Caco-2 (cell line): ENCODE measurements around the gene DCP2. TPM values are rescaled to one million over a fixed set of nuclear protein-coding genes. Genes with fewer than 3 reads are reported as not detected.

Source experiments
- BruUV-seq: library from RNA; stranded (reverse); fragments of 400-500 nt; replicated peaks from 2 replicates; lab custom pipeline; 2021; lab: Mats Ljungman, UMichigan
- CTCF ChIA-PET: fragments of 300-600 bp; sonication (Branson Sonifier 250); formaldehyde crosslinking; loops from one replicate; lab custom pipeline; 2022; ENCODE audit warnings: antibody characterized with exemption; lab: Charles Lee
- POLR2A ChIA-PET: fragments of 300-600 bp; sonication (Branson Sonifier 250); formaldehyde crosslinking; loops from one replicate; lab custom pipeline; 2022; ENCODE audit warnings: antibody characterized with exemption; lab: Charles Lee
- DNase-seq, 2 experiments: peaks; one replicate each; pipeline versions ENCODE4 v3.0.0 to v3.0.0-alpha.2; 2020 to 2022
- H3K27me3 ChIP-seq: replicated peaks from 2 replicates; pipeline ENCODE4 v1.6.0; 2011; ENCODE audit warnings: low read length; ENCODE audit not compliant: control insufficient read depth, insufficient read depth
- H3K36me3 ChIP-seq: 2 replicates; pipeline ENCODE4 v1.5.1; 2011; ENCODE audit warnings: low read length; ENCODE audit not compliant: control insufficient read depth, insufficient read depth
- H3K4me1 ChIP-seq: fragments of 250-450 bp; sonication (Bioruptor Pico); 2 replicates; pipeline ENCODE4 v1.5.1; 2020; ENCODE audit warnings: mild to moderate bottlenecking
- H3K4me3 ChIP-seq: 2 replicates; pipeline ENCODE4 v1.5.1; 2011; ENCODE audit warnings: low read depth, mild to moderate bottlenecking, control low read depth, low read length
- H3K9me3 ChIP-seq: fragments of 250-450 bp; sonication (Bioruptor Pico); 2 replicates; pipeline ENCODE4 v1.5.1; 2020; ENCODE audit warnings: mild to moderate bottlenecking, moderate library complexity
- H3K27ac Mint-ChIP-seq: one replicate; pipeline ENCODE4 v1.8.0; 2022; ENCODE audit warnings: mixed read lengths; ENCODE audit not compliant: unreplicated experiment
- H3K27me3 Mint-ChIP-seq: one replicate; pipeline ENCODE4 v1.8.0; 2022; ENCODE audit warnings: mixed read lengths; ENCODE audit not compliant: insufficient read depth, unreplicated experiment
- H3K36me3 Mint-ChIP-seq: one replicate; pipeline ENCODE4 v1.8.0; 2022; ENCODE audit warnings: mild to moderate bottlenecking, mixed read lengths; ENCODE audit not compliant: insufficient read depth, unreplicated experiment
- H3K4me1 Mint-ChIP-seq: one replicate; pipeline ENCODE4 v1.8.0; 2022; ENCODE audit warnings: low read depth, mixed read lengths; ENCODE audit not compliant: unreplicated experiment
- H3K4me3 Mint-ChIP-seq: one replicate; pipeline ENCODE4 v1.8.0; 2022; ENCODE audit warnings: mild to moderate bottlenecking, moderate library complexity, mixed read lengths; ENCODE audit not compliant: unreplicated experiment
- H3K9me3 Mint-ChIP-seq: one replicate; pipeline ENCODE4 v1.8.0; 2022; ENCODE audit warnings: mixed read lengths; ENCODE audit not compliant: unreplicated experiment
- CTCF ChIP-seq, 2 experiments: fragments of 200-600 bp in 1 of 2; IDR thresholded peaks; 1 replicate in 1 of 2; 2 replicates in 1 of 2; pipeline versions ENCODE4 v1.5.1 to v1.8.0; 2011 to 2022; ENCODE audit warnings: antibody characterized with exemption in 1 of 2, control low read depth in 1 of 2, inconsistent platforms in 1 of 2, low read depth in 1 of 2, low read length in 1 of 2, mild to moderate bottlenecking in 1 of 2, moderate library complexity in 1 of 2; ENCODE audit not compliant: insufficient read depth in 1 of 2, severe bottlenecking in 1 of 2, unreplicated experiment in 1 of 2
- intact Hi-C: fragments of 100-400 bp; cut with micrococcal nuclease; formaldehyde crosslinking; loops from one replicate; pipeline ENCODE4 v1.10.0; 2022; ENCODE audit not compliant: unreplicated experiment
- total RNA-seq: library from RNA; stranded (reverse); gene quantifications from 2 replicates; pipeline ENCODE4 v1.2.3, GENCODE V29; 2022

DCP2 gene
- total RNA-seq, 1 experiment from 2014 or later, result 149 TPM

- Histone ChIP-seq H3K27me3 (no peaks in the 10 kb centered on the region), H3K4me3 (no peak overlapping the region), H3K36me3 (no peaks in the 10 kb centered on the region), H3K9me3 (no peaks in the 10 kb centered on the region), H3K4me1 (0 out of 2 replicates have a peak, but pooled peaks cover 4% of the 10 kb centered on the region)
- DNase-seq, result no peak
- no peaks in the 10 kb centered on the region for H3K4me1 Mint-ChIP-seq
- no peak overlapping the region for H3K4me3 Mint-ChIP-seq
- H3K27ac Mint-ChIP-seq, result no peak overlapping the region
- no TSS peak for BruUV-seq
- TF ChIP-seq CTCF (IDR thresholded peaks at IDR 0.05; ENCODE audit: insufficient read depth in 1 of 2, low read depth in 1 of 2, low read length in 1 of 2, severe bottlenecking in 1 of 2, unreplicated experiment in 1 of 2), result no peak
- POLR2A ChIA-PET, result no interaction called here
- H3K27me3 Mint-ChIP-seq, result no peaks in the 10 kb centered on the region
- H3K36me3 Mint-ChIP-seq, result no peaks in the 10 kb centered on the region
- intact Hi-C loops, result no loop called here
- no peaks in the 10 kb centered on the region for H3K9me3 Mint-ChIP-seq
- CTCF ChIA-PET, result interaction anchor here (0.7 kb wide), 1 partner anchor 50 kb away, joined by 4 read pairs; no protein-coding TSS in a partner anchor
These were observed 42.8 kb upstream of the DCP2 start for GRCh38 chr5:112933651-112934365.

GRCh38 chr5:112934366-112934663 lies 42.3 kb upstream of the DCP2 start:
- TF ChIP-seq CTCF (IDR thresholded peaks at IDR 0.05; ENCODE audit: insufficient read depth in 1 of 2, low read depth in 1 of 2, low read length in 1 of 2, severe bottlenecking in 1 of 2, unreplicated experiment in 1 of 2), result no peak
- ChIA-PET POLR2A (no interaction called here), CTCF (no interaction called here)
- BruUV-seq, result no TSS peak
- no peak overlapping the region for H3K27ac Mint-ChIP-seq
- H3K9me3 Mint-ChIP-seq, result no peaks in the 10 kb centered on the region
- no peak overlapping the region for H3K4me3 Mint-ChIP-seq
- DNase-seq, result no peak
- H3K4me1 Mint-ChIP-seq, result no peaks in the 10 kb centered on the region
- Histone ChIP-seq H3K36me3 (no peaks in the 10 kb centered on the region), H3K4me1 (0 out of 2 replicates have a peak, but pooled peaks cover 2% of the 10 kb centered on the region), H3K4me3 (no peak overlapping the region), H3K9me3 (no peaks in the 10 kb centered on the region), H3K27me3 (no peaks in the 10 kb centered on the region)
- intact Hi-C loops, result no loop called here
- no peaks in the 10 kb centered on the region for H3K27me3 Mint-ChIP-seq
- no peaks in the 10 kb centered on the region for H3K36me3 Mint-ChIP-seq

- ChIA-PET CTCF (no interaction called here), POLR2A (no interaction called here)
- Mint-ChIP-seq H3K27ac (no peak overlapping the region), H3K27me3 (no peaks in the 10 kb centered on the region), H3K4me3 (no peak overlapping the region), H3K9me3 (no peaks in the 10 kb centered on the region), H3K36me3 (no peaks in the 10 kb centered on the region), H3K4me1 (no peaks in the 10 kb centered on the region)
- Histone ChIP-seq H3K4me1 (no peaks in the 10 kb centered on the region), H3K4me3 (no peak overlapping the region), H3K36me3 (no peaks in the 10 kb centered on the region), H3K9me3 (no peaks in the 10 kb centered on the region), H3K27me3 (no peaks in the 10 kb centered on the region)
- no peak for DNase-seq
- intact Hi-C loops, result no loop called here
- no peak for TF ChIP-seq CTCF (IDR thresholded peaks at IDR 0.05; ENCODE audit: insufficient read depth in 1 of 2, low read depth in 1 of 2, low read length in 1 of 2, severe bottlenecking in 1 of 2, unreplicated experiment in 1 of 2)
- BruUV-seq, result no TSS peak
These were observed 40.9 kb upstream of the DCP2 start for GRCh38 chr5:112935675-112936074.
